ENCODE results near the gene SFXN3.
A peak's percentile ranks its signal among the peaks of the same experiment; 100 is the strongest.

The SFXN3 gene

GRCh38 chr10:101055411-101055810 is 24.4 kb downstream of the SFXN3 start:
- DNase-seq (ENCODE audit: extremely low read depth, low read depth) = no peak
- peak; percentile 22 for TF ChIP-seq CTCF (IDR thresholded peaks at IDR 0.05; ENCODE audit: low read depth, low read length, missing control alignments)
- no peak overlapping the region for H3K4me3 ChIP-seq (replicated peaks; ENCODE audit: low read depth, low read length)

DNA sequence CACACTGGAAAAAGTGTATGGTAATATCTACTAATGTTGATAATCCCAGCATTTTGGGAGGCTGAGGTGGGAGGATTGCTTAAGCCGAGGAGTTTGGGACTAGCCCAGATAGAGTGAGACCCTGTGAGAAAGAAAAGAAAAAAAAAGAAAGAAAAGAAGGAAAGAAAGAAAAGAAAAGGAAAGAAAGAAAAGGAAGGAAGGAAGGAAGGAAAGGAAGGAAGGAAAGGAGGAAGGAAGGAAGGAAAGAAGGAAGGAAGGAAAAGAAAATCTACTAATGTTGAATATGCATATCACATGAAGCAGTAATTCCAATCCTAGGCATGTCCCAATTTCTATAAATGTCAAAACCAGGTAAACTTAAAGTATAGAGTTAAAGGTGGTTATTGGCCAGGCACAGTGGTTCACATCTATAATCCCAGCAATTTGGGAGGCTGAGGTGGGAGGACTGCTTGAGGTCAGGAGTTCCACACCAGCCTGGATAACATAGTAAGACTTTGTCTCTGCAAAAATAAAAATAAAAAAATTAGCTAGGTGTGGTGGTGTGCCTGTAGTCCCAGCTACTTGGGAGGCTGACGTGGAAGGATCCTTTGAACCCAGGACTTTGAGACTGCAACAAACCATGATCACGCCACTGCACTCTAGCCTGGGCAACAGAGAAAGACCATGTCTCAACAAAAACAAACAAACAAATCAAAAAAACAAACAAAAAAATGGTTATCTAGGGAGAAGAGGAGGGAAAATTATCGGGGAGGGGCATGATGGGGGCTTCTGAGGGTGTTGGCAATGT is 25.5 kb downstream of the SFXN3 start:
- no peak for TF ChIP-seq CTCF (IDR thresholded peaks at IDR 0.05; ENCODE audit: low read depth, low read length, missing control alignments)
- no peak overlapping the region for H3K4me3 ChIP-seq (replicated peaks; ENCODE audit: low read depth, low read length)
- DNase-seq (ENCODE audit: extremely low read depth, low read depth) = no peak

DNA sequence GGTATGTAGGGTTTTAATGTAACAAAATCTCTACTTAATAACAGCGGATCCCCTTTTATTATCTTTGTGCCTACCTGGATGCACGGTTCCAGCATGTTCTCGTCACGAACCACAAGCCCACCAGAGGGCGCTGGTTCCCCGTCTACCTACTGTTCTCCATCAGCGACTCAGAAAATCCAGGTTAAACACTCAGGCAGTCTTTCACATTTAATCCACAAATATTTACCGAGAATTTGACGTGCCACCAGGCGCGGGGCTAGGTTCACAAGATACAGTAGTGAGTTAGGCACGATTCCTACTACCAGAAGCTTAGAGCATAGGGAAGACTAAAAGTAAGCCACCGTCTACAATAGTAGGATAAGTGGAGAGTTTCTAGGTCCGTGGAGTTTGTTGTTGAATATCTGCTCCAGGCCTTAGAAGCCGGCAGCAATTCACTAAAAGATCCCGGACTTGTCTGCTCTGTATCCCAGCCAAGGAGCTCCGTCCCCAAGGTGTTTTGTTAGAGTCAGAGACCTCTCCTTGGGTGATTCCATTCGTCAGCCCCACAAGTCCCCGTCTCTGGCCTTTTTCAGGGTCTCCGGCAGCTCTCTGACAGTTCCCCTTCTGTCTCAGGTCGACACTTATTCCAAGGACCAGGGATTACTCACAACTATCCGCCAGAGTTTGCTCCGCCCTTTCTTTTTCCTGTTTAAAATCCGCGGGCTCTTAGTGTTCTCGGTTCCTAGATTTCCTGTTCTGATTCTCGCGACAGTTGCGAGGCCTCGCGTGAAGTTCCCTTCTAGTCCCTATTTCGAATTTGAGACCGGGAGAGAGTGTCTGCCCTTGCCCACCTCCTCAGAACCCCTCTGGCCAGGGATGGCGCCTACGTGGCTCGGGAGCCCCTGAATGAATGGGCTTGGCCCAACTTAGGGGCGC is 29.3 kb downstream of the SFXN3 start:
- H3K4me3 ChIP-seq (replicated peaks; ENCODE audit: low read depth, low read length) = peak overlapping the region; percentile 82
- peak; percentile 88 for DNase-seq (ENCODE audit: extremely low read depth, low read depth)
- peak; percentile 90 for TF ChIP-seq CTCF (IDR thresholded peaks at IDR 0.05; ENCODE audit: low read depth, low read length, missing control alignments)

- no peak for DNase-seq (ENCODE audit: extremely low read depth, low read depth)
- H3K4me3 ChIP-seq (replicated peaks; ENCODE audit: low read depth, low read length) = peak overlapping the region; percentile 82
- TF ChIP-seq CTCF (IDR thresholded peaks at IDR 0.05; ENCODE audit: low read depth, low read length, missing control alignments) = no peak
These were observed 30.1 kb downstream of the SFXN3 start for GRCh38 chr10:101060951-101061623.

DNA sequence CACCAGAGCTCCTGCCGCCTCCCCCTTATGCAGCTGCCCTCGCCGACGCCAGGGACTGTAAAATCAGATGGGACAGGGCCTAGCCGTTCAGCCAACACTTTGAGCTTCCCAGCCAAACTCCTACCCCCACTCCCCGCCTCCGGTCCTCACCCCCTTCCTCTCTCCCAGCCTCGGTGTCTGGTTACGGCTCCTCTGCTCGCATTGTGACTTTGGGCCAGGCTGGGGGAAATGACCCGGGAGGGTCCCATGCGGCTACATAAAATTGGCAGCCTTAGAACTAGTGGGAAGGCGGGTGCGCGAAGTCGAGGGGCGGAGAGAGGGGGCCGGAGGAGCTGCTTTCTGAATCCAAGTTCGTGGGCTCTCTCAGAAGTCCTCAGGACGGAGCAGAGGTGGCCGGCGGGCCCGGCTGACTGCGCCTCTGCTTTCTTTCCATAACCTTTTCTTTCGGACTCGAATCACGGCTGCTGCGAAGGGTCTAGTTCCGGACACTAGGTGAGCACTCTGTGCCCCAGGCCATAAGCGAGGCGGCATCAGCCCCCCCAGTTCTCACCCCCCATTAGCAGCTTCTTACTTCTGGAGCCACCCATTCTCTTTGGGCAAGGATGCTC is 30.7 kb downstream of the SFXN3 start, which contains the start of gene KAZALD1:
Gene KAZALD1 (plus strand): TSS at position 366 of the 608 bp plus-strand sequence. CDS start 604 bp downstream, outside the sequence.
- TF ChIP-seq CTCF (IDR thresholded peaks at IDR 0.05; ENCODE audit: low read depth, low read length, missing control alignments) = no peak
- DNase-seq (ENCODE audit: extremely low read depth, low read depth) = no peak
- H3K4me3 ChIP-seq (replicated peaks; ENCODE audit: low read depth, low read length) = peak within 1 kb of the TSS; percentile 82
